Osteoblast (primary cell): ENCODE data around the gene ZBTB22. TPM values are rescaled to one million over a fixed set of nuclear protein-coding genes. Genes with fewer than 3 reads are reported as not detected.
A peak's percentile ranks its signal among the peaks of the same experiment; 100 is the strongest.

Source experiments
- DNase-seq: peaks from one replicate; pipeline ENCODE4 v3.0.0; 2011; ENCODE audit warnings: low spot score, mixed read lengths; ENCODE audit not compliant: insufficient read length; ENCODE audit errors: missing footprints
- H2AFZ ChIP-seq: 2 replicates; pipeline ENCODE4 v1.6.0; 2011; ENCODE audit warnings: mild to moderate bottlenecking, low read length
- H3K27ac ChIP-seq: 2 replicates; pipeline ENCODE4 v1.5.1; 2011; ENCODE audit warnings: mild to moderate bottlenecking, low read depth, low read length, moderate library complexity
- H3K27me3 ChIP-seq: 2 replicates; pipeline ENCODE4 v1.6.0; 2012; ENCODE audit warnings: mild to moderate bottlenecking, control low read depth, inconsistent platforms, low read length, moderate library complexity; ENCODE audit not compliant: insufficient read depth
- H3K36me3 ChIP-seq: 2 replicates; pipeline ENCODE4 v1.5.1; 2011; ENCODE audit warnings: mild to moderate bottlenecking, low read length, control low read depth, moderate library complexity; ENCODE audit not compliant: insufficient read depth
- H3K4me1 ChIP-seq: 2 replicates; pipeline ENCODE4 v1.5.1; 2011; ENCODE audit warnings: mild to moderate bottlenecking, low read length, control low read depth, moderate library complexity; ENCODE audit not compliant: insufficient read depth
- H3K4me2 ChIP-seq: 2 replicates; pipeline ENCODE4 v1.6.0; 2011; ENCODE audit warnings: mild to moderate bottlenecking, low read length; ENCODE audit not compliant: insufficient read depth
- H3K4me3 ChIP-seq: fragments of 200-600 bp; sonication (generic); 3 replicates; pipeline ENCODE4 v1.5.1; 2012; ENCODE audit warnings: mild to moderate bottlenecking, low read length, inconsistent platforms; ENCODE audit not compliant: insufficient read depth
- H3K79me2 ChIP-seq: 2 replicates; pipeline ENCODE4 v1.6.0; 2012; ENCODE audit warnings: mild to moderate bottlenecking, low read length, control low read depth, inconsistent platforms; ENCODE audit not compliant: insufficient read depth
- H3K9me3 ChIP-seq: 2 replicates; pipeline ENCODE4 v1.5.1; 2011; ENCODE audit warnings: low read depth, low read length, control low read depth
- H4K20me1 ChIP-seq: 2 replicates; pipeline ENCODE4 v1.6.0; 2012; ENCODE audit warnings: mild to moderate bottlenecking, low read length, control low read depth; ENCODE audit not compliant: insufficient read depth
- CTCF ChIP-seq: IDR thresholded peaks from 2 replicates; pipeline ENCODE4 v1.5.1; 2011; ENCODE audit warnings: mild to moderate bottlenecking, low read depth, low read length, moderate library complexity; ENCODE audit errors: extremely low read depth
- total RNA-seq: library from RNA; depleted of rRNA; stranded (reverse); fragments of >200 nt; gene quantifications from 2 replicates; pipeline ENCODE4 v1.2.3, GENCODE V29; 2012

The ZBTB22 gene
- total RNA-seq, 1 donor, result 19.5 TPM

- peak; percentile 32 for DNase-seq
- H3K4me2 ChIP-seq, result no peak overlapping the region
- no peaks in the 10 kb centered on the region for H3K27me3 ChIP-seq
- H3K9me3 ChIP-seq, result no peaks in the 10 kb centered on the region
- no peak overlapping the region for H3K4me3 ChIP-seq
- H3K36me3 ChIP-seq, result peaks cover 67% of the 10 kb centered on the region
- H2AFZ ChIP-seq, result no peak overlapping the region
- no peak overlapping the region for H3K27ac ChIP-seq
- no peak for TF ChIP-seq CTCF
- H3K79me2 ChIP-seq, result peaks cover 4% of the 10 kb centered on the region
- peaks cover 13% of the 10 kb centered on the region for H3K4me1 ChIP-seq
- H4K20me1 ChIP-seq, result peaks cover 23% of the 10 kb centered on the region
Measured at GRCh38 chr6:33280539-33280938, 37.0 kb downstream of the ZBTB22 start.

GRCh38 chr6:33279971-33280511 lies 37.5 kb downstream of the ZBTB22 start:
- Histone ChIP-seq H3K9me3 (no peaks in the 10 kb centered on the region), H3K27ac (no peak overlapping the region), H3K79me2 (peaks cover 9% of the 10 kb centered on the region), H2AFZ (no peak overlapping the region), H3K27me3 (no peaks in the 10 kb centered on the region), H3K4me3 (no peak overlapping the region), H3K4me2 (no peak overlapping the region), H3K4me1 (peaks cover 18% of the 10 kb centered on the region), H4K20me1 (peaks cover 28% of the 10 kb centered on the region), H3K36me3 (peaks cover 72% of the 10 kb centered on the region)
- DNase-seq, result peak; percentile 91
- TF ChIP-seq CTCF, result peak; percentile 78

GRCh38 chr6:33279257-33279695 lies 38.3 kb downstream of the ZBTB22 start:
- Histone ChIP-seq H4K20me1 (peaks cover 36% of the 10 kb centered on the region), H2AFZ (no peak overlapping the region), H3K79me2 (peaks cover 16% of the 10 kb centered on the region), H3K9me3 (no peaks in the 10 kb centered on the region), H3K36me3 (peaks cover 72% of the 10 kb centered on the region), H3K27me3 (no peaks in the 10 kb centered on the region), H3K4me2 (no peak overlapping the region), H3K27ac (no peak overlapping the region), H3K4me1 (peaks cover 25% of the 10 kb centered on the region), H3K4me3 (no peak overlapping the region)
- TF ChIP-seq CTCF, result no peak
- peak; percentile 30 for DNase-seq

GRCh38 chr6:33278810-33279209 lies 38.7 kb downstream of the ZBTB22 start:
- Histone ChIP-seq H3K4me2 (no peak overlapping the region), H3K4me1 (peaks cover 30% of the 10 kb centered on the region), H3K4me3 (no peak overlapping the region), H4K20me1 (peaks cover 41% of the 10 kb centered on the region), H3K79me2 (peaks cover 21% of the 10 kb centered on the region), H3K9me3 (no peaks in the 10 kb centered on the region), H3K36me3 (peaks cover 74% of the 10 kb centered on the region), H3K27ac (no peak overlapping the region), H2AFZ (no peak overlapping the region), H3K27me3 (no peaks in the 10 kb centered on the region)
- no peak for TF ChIP-seq CTCF
- peak; percentile 85 for DNase-seq
